ENCODE results near the gene NMD3. TPM values are rescaled to one million over a fixed set of nuclear protein-coding genes. Genes with fewer than 3 reads are reported as not detected.

Gene NMD3
- total and polyA plus RNA-seq, 2 of the 4 experiments (the other 2 are of a cell fraction), result 33.8 to 95.0 TPM

- Histone ChIP-seq H3K4me2 (ENCODE audit: low read depth, low read length) (no peak overlapping the region), H3K4me1 (ENCODE audit: control insufficient read depth, insufficient read depth, low read length) (no peaks in the 10 kb centered on the region), H4K91ac (ENCODE audit: insufficient read depth, low read depth, low read length) (no peak overlapping the region), H2AFZ (replicated peaks; ENCODE audit: low read length, poor library complexity) (no peak overlapping the region), H3K23ac (ENCODE audit: low read depth, low read length) (no peak overlapping the region), H3K18ac (ENCODE audit: low read depth, low read length) (no peak overlapping the region), H3K56ac (ENCODE audit: extremely low read depth, insufficient read depth, low read length) (no peak overlapping the region), H3K4me3 (ENCODE audit: insufficient read depth, low read depth, low read length) (no peak overlapping the region), H2BK5ac (ENCODE audit: low read depth, low read length, poor library complexity, severe bottlenecking) (no peak overlapping the region), H2BK120ac (ENCODE audit: low read depth, low read length) (no peak overlapping the region), H2BK20ac (ENCODE audit: low read depth, low read length) (no peak overlapping the region), H4K20me1 (ENCODE audit: insufficient read depth, low read length) (no peaks in the 10 kb centered on the region), H4K8ac (ENCODE audit: low read depth in 2 of 2, low read length in 2 of 2) (no peak overlapping the region), H3K9me1 (ENCODE audit: insufficient read depth, low read length) (no peaks in the 10 kb centered on the region), H3K27me3 (ENCODE audit: control insufficient read depth, insufficient read depth, low read length) (0 out of 2 replicates have a peak, but pooled peaks cover 2% of the 10 kb centered on the region), H3K4ac (ENCODE audit: low read depth, low read length) (no peak overlapping the region), H3K9me3 (ENCODE audit: control insufficient read depth, insufficient read depth, low read length) (no peaks in the 10 kb centered on the region), H4K5ac (ENCODE audit: low read depth, low read length) (no peak overlapping the region), H2BK15ac (ENCODE audit: low read depth, low read length) (no peak overlapping the region), H3K14ac (replicated peaks; ENCODE audit: low read depth, low read length) (no peak overlapping the region), H3K9ac (ENCODE audit: low read depth, low read length) (no peak overlapping the region), H3K27ac (ENCODE audit: insufficient read depth, low read length) (no peak overlapping the region), H3K79me1 (ENCODE audit: low read depth in 1 of 2, low read length in 2 of 2) (no peaks in the 10 kb centered on the region), H2AK5ac (ENCODE audit: low read depth, low read length) (no peak overlapping the region), H2AK9ac (replicated peaks; ENCODE audit: low read depth, low read length, poor library complexity) (no peak overlapping the region), H3K36me3 (ENCODE audit: control insufficient read depth, insufficient read depth, low read length) (no peaks in the 10 kb centered on the region)
- BruUV-seq (replicated peaks), result no TSS peak
- DNase-seq, result no peak
- CTCF ChIA-PET, result no interaction called here
- intact Hi-C loops (cut with micrococcal nuclease) (no loop called here), in situ Hi-C loops (cut with MboI; ENCODE audit: low sequenced_read_pairs) (no loop called here), dilution Hi-C loops (cut with HindIII; ENCODE audit: low sequenced_read_pairs, unreplicated experiment) (no loop called here)
- 67% methylated on average over 3 of the region's 4 CpGs; no CpG with 5 or more reads in 1 of the 2 experiments for WGBS, 2 experiments (ENCODE audit: extremely low coverage in 2 of 2, insufficient read length in 1 of 2)
- POLR2A ChIA-PET (ENCODE audit: unreplicated experiment), result no interaction called here
- TF ChIP-seq CTCF (conservative IDR thresholded peaks at IDR 0.05; ENCODE audit: low read depth, low read length) (no peak), CEBPB (IDR thresholded peaks at IDR 0.05; ENCODE audit: low read depth, low read length) (no peak), MXI1 (IDR thresholded peaks at IDR 0.05; ENCODE audit: borderline replicate concordance, low read depth, low read length) (no peak), POLR2A (IDR thresholded peaks at IDR 0.05; ENCODE audit: low read depth, low read length) (no peak), RCOR1 (IDR thresholded peaks at IDR 0.05; ENCODE audit: insufficient replicate concordance, low read length) (no peak), RFX5 (IDR thresholded peaks at IDR 0.05; ENCODE audit: low read depth, low read length) (no peak), RAD21 (IDR thresholded peaks at IDR 0.05; ENCODE audit: low read length) (no peak), CHD1 (IDR thresholded peaks at IDR 0.05; ENCODE audit: low read depth, low read length) (no peak), SMC3 (IDR thresholded peaks at IDR 0.05; ENCODE audit: low read depth, low read length) (no peak), MAZ (IDR thresholded peaks at IDR 0.05; ENCODE audit: borderline replicate concordance, low read depth, low read length) (no peak), BHLHE40 (IDR thresholded peaks at IDR 0.05; ENCODE audit: low read depth, low read length) (no peak), ELK1 (IDR thresholded peaks at IDR 0.05; ENCODE audit: borderline replicate concordance, low read depth, low read length) (no peak), FOS (IDR thresholded peaks at IDR 0.05; ENCODE audit: low read depth, low read length) (no peak), NFE2L2 (IDR thresholded peaks at IDR 0.05; ENCODE audit: low read depth, low read length) (no peak), MAFK (IDR thresholded peaks at IDR 0.05; ENCODE audit: low read depth, low read length) (no peak), USF2 (IDR thresholded peaks at IDR 0.05; ENCODE audit: low read depth, low read length) (no peak)
- no peak for ATAC-seq (ENCODE audit: low read depth)
Measured at GRCh38 chr3:161203485-161204098, 17.5 kb upstream of the NMD3 start.
